Measurements from ENCODE around the gene IGIP.

GRCh38 chr5:140145256-140145655 lies 19.5 kb downstream of the IGIP start:
- TF ChIP-seq, protein P1, sequence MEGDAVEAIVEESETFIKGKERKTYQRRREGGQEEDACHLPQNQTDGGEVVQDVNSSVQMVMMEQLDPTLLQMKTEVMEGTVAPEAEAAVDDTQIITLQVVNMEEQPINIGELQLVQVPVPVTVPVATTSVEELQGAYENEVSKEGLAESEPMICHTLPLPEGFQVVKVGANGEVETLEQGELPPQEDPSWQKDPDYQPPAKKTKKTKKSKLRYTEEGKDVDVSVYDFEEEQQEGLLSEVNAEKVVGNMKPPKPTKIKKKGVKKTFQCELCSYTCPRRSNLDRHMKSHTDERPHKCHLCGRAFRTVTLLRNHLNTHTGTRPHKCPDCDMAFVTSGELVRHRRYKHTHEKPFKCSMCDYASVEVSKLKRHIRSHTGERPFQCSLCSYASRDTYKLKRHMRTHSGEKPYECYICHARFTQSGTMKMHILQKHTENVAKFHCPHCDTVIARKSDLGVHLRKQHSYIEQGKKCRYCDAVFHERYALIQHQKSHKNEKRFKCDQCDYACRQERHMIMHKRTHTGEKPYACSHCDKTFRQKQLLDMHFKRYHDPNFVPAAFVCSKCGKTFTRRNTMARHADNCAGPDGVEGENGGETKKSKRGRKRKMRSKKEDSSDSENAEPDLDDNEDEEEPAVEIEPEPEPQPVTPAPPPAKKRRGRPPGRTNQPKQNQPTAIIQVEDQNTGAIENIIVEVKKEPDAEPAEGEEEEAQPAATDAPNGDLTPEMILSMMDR (IDR thresholded peaks at IDR 0.05; ENCODE audit: low read depth, low read length, missing input control) = no peak
- no peak for TF ChIP-seq RAD21 (IDR thresholded peaks at IDR 0.05)
- no peak for TF ChIP-seq EGR1 (IDR thresholded peaks at IDR 0.05; ENCODE audit: low read depth in 2 of 2)
- TF ChIP-seq, protein P2, sequence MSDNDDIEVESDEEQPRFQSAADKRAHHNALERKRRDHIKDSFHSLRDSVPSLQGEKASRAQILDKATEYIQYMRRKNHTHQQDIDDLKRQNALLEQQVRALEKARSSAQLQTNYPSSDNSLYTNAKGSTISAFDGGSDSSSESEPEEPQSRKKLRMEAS (IDR thresholded peaks at IDR 0.05) = no peak

Data from liver (tissue), 3 donors.